ENCODE data around the gene PLPPR1.

- TF ChIP-seq EP300 (IDR thresholded peaks at IDR 0.05), result no peak
- no peak for TF ChIP-seq CTCF (IDR thresholded peaks at IDR 0.05)
- no peak for TF ChIP-seq POLR2A (IDR thresholded peaks at IDR 0.05)
These were observed 305.0 kb downstream of the PLPPR1 start for GRCh38 chr9:101333490-101333889.
